HL-60 (cell line): ENCODE data around the gene UBE2K.
"Not testable (repeated sequence)": the region's sequence is repeated elsewhere in the genome, so short reads cannot be mapped to it uniquely, and the experiment has no call there.

Experiments used
- DNase-seq, 2 experiments: peaks; one replicate each; pipeline ENCODE4 v3.0.0-alpha.2; 2010 to 2020; ENCODE audit warnings: low read depth in 1 of 2, low spot score in 1 of 2
- H3K27ac ChIP-seq: fragments of 250-450 bp; sonication (Bioruptor Pico); replicated peaks from 2 replicates; pipeline ENCODE4 v1.5.1; 2020; ENCODE audit warnings: mild to moderate bottlenecking, moderate library complexity
- H3K27me3 ChIP-seq: fragments of 250-450 bp; sonication (Bioruptor Pico); 2 replicates; pipeline ENCODE4 v1.5.1; 2021; ENCODE audit warnings: mild to moderate bottlenecking, moderate library complexity; ENCODE audit not compliant: insufficient read depth, poor library complexity, severe bottlenecking
- H3K4me3 ChIP-seq: replicated peaks from 2 replicates; pipeline ENCODE4 v1.5.1; 2011; ENCODE audit warnings: mild to moderate bottlenecking, control low read depth, low read length; ENCODE audit not compliant: insufficient read depth
- GABPA ChIP-seq: IDR thresholded peaks from 2 replicates; pipeline ENCODE4 v1.6.1; 2012; ENCODE audit warnings: low read depth
- POLR2AphosphoS5 ChIP-seq: IDR thresholded peaks from 2 replicates; pipeline ENCODE4 v1.6.1; 2012; ENCODE audit warnings: low read depth
- SPI1 ChIP-seq: IDR thresholded peaks from 2 replicates; pipeline ENCODE4 v1.6.1; 2012; ENCODE audit warnings: low read depth, mild to moderate bottlenecking, borderline replicate concordance
- TF ChIP-seq, protein P1 (sequence below): IDR thresholded peaks from 2 replicates; pipeline ENCODE4 v1.6.1; 2012; ENCODE audit warnings: low read depth; ENCODE audit not compliant: insufficient replicate concordance
- TF ChIP-seq, protein P2 (sequence below): IDR thresholded peaks from one replicate; pipeline ENCODE4 v1.5.1; 2011; ENCODE audit warnings: low read length, control low read depth, inconsistent platforms; ENCODE audit not compliant: insufficient read depth

Gene UBE2K

DNA sequence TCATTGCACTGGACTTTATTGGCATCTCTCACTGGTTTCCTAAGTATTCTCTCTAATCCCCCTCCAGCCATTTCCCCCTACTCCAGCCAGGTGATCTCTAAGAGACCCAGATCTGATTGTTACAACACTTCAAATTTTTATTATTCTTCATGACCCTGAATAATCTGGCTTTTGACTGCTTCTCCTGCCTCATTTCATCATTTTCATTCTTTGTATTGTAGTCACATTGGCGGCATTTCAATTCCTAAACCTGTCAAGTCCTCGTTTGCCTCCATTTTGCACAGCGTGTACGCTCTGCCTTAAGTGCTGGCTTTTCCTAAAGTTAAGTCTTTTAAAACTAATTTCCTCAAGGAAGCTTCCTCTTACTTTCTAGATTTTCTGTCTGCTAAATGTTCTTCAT lies 31.6 kb downstream of the UBE2K start:
- Histone ChIP-seq H3K27ac (no peak overlapping the region), H3K4me3 (no peak overlapping the region), H3K27me3 (no peaks in the 10 kb centered on the region)
- DNase-seq: no peak
- TF ChIP-seq SPI1: no peak

DNA sequence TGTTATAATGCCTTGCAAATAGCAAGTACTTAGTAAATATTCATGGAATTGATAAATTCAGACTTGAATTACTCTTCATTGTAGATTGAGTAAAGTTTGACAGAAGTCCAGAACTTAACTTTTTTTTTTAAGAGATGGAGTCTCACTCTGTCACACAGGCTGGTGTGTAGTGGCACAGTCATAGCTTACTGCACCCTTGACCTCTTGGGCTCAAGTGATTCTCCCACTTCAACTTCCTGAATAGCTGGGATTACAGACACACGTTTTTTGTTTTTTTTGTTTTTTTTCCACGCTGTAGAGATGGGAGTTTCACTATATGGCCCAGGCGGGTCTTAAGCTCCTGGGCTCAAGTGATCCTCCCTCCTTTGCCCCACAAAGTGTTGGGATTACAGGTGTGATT lies 32.1 kb downstream of the UBE2K start:
- no peak overlapping the region for H3K4me3 ChIP-seq
- TF ChIP-seq SPI1 (no peak), POLR2AphosphoS5 (no peak), GABPA (no peak)
- TF ChIP-seq, protein P1, sequence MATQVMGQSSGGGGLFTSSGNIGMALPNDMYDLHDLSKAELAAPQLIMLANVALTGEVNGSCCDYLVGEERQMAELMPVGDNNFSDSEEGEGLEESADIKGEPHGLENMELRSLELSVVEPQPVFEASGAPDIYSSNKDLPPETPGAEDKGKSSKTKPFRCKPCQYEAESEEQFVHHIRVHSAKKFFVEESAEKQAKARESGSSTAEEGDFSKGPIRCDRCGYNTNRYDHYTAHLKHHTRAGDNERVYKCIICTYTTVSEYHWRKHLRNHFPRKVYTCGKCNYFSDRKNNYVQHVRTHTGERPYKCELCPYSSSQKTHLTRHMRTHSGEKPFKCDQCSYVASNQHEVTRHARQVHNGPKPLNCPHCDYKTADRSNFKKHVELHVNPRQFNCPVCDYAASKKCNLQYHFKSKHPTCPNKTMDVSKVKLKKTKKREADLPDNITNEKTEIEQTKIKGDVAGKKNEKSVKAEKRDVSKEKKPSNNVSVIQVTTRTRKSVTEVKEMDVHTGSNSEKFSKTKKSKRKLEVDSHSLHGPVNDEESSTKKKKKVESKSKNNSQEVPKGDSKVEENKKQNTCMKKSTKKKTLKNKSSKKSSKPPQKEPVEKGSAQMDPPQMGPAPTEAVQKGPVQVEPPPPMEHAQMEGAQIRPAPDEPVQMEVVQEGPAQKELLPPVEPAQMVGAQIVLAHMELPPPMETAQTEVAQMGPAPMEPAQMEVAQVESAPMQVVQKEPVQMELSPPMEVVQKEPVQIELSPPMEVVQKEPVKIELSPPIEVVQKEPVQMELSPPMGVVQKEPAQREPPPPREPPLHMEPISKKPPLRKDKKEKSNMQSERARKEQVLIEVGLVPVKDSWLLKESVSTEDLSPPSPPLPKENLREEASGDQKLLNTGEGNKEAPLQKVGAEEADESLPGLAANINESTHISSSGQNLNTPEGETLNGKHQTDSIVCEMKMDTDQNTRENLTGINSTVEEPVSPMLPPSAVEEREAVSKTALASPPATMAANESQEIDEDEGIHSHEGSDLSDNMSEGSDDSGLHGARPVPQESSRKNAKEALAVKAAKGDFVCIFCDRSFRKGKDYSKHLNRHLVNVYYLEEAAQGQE: no peak
- TF ChIP-seq, protein P2, sequence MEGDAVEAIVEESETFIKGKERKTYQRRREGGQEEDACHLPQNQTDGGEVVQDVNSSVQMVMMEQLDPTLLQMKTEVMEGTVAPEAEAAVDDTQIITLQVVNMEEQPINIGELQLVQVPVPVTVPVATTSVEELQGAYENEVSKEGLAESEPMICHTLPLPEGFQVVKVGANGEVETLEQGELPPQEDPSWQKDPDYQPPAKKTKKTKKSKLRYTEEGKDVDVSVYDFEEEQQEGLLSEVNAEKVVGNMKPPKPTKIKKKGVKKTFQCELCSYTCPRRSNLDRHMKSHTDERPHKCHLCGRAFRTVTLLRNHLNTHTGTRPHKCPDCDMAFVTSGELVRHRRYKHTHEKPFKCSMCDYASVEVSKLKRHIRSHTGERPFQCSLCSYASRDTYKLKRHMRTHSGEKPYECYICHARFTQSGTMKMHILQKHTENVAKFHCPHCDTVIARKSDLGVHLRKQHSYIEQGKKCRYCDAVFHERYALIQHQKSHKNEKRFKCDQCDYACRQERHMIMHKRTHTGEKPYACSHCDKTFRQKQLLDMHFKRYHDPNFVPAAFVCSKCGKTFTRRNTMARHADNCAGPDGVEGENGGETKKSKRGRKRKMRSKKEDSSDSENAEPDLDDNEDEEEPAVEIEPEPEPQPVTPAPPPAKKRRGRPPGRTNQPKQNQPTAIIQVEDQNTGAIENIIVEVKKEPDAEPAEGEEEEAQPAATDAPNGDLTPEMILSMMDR: no peak
- H3K27me3 ChIP-seq: no peaks in the 10 kb centered on the region
- H3K27ac ChIP-seq: no peak overlapping the region
- DNase-seq: no peak

DNA sequence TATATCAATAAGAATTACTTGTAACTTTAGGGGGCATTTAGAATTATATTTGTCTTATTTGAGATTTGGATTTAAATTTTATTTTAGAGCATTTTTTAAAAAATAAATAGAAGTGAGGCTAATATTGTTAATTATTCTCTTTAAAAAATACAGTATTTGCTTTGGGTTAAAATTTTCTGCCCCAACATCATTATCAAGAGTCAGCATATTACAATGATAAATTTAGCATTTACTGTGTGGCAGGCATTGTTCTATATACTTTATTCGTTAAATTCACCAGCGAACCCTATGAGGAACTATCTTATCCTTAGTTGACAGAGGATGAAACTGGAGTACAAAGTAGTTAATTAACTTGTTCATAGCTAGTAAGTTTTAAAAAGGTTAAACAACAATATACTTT lies 34.0 kb downstream of the UBE2K start:
- H3K27ac ChIP-seq: no peak overlapping the region
- no peak for DNase-seq
- no peaks in the 10 kb centered on the region for H3K27me3 ChIP-seq
- TF ChIP-seq SPI1: no peak
- TF ChIP-seq, protein P1: no peak
- TF ChIP-seq, protein P2: no peak
- no peak for TF ChIP-seq GABPA
- no peak for TF ChIP-seq POLR2AphosphoS5
- no peak overlapping the region for H3K4me3 ChIP-seq

DNA sequence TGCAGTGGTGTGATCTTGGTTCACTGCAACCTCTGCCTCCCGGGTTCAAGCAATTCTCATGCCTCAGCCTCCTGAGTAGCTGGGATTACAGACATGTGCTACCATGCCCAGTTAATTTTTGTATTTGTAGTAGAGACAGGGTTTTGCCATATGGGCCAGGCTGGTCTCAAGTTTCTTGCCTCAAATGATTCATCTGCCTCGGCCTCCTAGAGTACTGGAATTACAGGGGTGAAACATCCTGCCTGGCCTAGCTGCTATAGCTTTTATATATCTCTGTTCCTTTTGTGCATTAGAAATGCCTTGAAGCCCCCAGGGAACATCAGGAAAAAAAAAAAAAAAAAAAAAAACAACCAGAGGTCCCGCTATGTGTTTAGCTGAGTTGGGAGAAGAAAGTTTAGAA lies 34.8 kb downstream of the UBE2K start:
- no peak for DNase-seq

DNA sequence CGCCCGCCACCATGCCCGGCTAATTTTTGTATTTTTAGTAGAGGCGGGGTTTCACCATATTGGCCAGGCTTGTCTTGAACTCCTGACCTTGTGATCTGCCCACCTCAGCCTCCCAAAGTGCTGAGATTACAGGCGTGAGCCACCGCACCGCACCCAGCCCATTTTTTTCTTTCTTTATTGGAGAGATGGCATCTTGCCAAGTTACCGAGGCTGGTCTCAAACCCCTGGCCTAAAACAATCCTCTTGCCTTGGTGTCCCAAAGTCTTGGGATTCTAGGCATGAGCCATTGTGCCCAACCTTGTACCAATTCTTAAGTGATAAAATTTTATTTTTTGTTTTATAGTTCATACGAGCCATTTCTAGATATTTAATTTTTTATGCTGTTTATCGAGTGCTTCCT lies 41.7 kb downstream of the UBE2K start:
- not testable (repeated sequence) for H3K27me3 ChIP-seq, H3K4me3 ChIP-seq, DNase-seq, H3K27ac ChIP-seq

More for the DNA sequence above, 34.8 kb downstream of the UBE2K start:
- TF ChIP-seq POLR2AphosphoS5 (no peak), GABPA (no peak), SPI1 (no peak)
- no peak overlapping the region for H3K4me3 ChIP-seq
- H3K27me3 ChIP-seq: no peaks in the 10 kb centered on the region
- H3K27ac ChIP-seq: no peak overlapping the region
